HEK293 (cell line): Measurements from ENCODE around the gene KIAA1671.

Source experiments
- CTCF ChIA-PET: fragments of 350-600 bp; formaldehyde crosslinking; extraction: SDS; loops from one replicate; lab custom pipeline; 2021; ENCODE audit warnings: antibody characterized with exemption; lab: Yijun Ruan, JAX
- POLR2A ChIA-PET: fragments of 300-600 bp; formaldehyde crosslinking; extraction: SDS; loops from one replicate; lab custom pipeline; 2020; ENCODE audit warnings: antibody characterized with exemption, inconsistent platforms; lab: Yijun Ruan, JAX
- H3K27ac ChIP-seq: fragments of 200-500 bp; sonication (Bioruptor generic); 2 replicates; pipeline ENCODE4 v1.5.1; 2014; ENCODE audit warnings: low read depth, low read length, control low read depth, inconsistent platforms; ENCODE audit errors: extremely low read depth
- H3K36me3 ChIP-seq, 2 experiments: fragments of 200-500 bp in 1 of 2; sonication (Bioruptor generic) in 1 of 2; 1 replicate in 1 of 2; 2 replicates in 1 of 2; pipeline ENCODE4 v1.5.1; 2014 to 2017; ENCODE audit warnings: inconsistent platforms in 2 of 2, low read length in 2 of 2; ENCODE audit not compliant: control insufficient read depth in 2 of 2, insufficient read depth in 1 of 2
- H3K4me1 ChIP-seq: fragments of 200-500 bp; sonication (Bioruptor generic); 2 replicates; pipeline ENCODE4 v1.5.1; 2014; ENCODE audit warnings: mild to moderate bottlenecking, low read length, inconsistent platforms; ENCODE audit not compliant: control insufficient read depth, insufficient read depth
- H3K4me3 ChIP-seq: 2 replicates; pipeline ENCODE4 v1.5.1; 2011; ENCODE audit warnings: low read depth, mild to moderate bottlenecking, control low read depth, low read length, moderate library complexity
- H3K9me3 ChIP-seq: fragments of 200-500 bp; sonication (Bioruptor generic); 2 replicates; pipeline ENCODE4 v1.5.1; 2014; ENCODE audit warnings: low read depth, low read length, inconsistent platforms; ENCODE audit not compliant: control insufficient read depth, insufficient read depth
- HOXD13 ChIP-seq: sonication (generic); formaldehyde crosslinking; IDR thresholded peaks from 2 replicates; pipeline ENCODE4 v1.8.0; 2022; ENCODE audit warnings: missing genetic modification reagents, borderline replicate concordance
- IKZF3 ChIP-seq: fragments of 450-650 bp; IDR thresholded peaks from 2 replicates; pipeline ENCODE4 v1.5.0; 2018; ENCODE audit warnings: missing biosample characterization, mild to moderate bottlenecking, missing genetic modification characterization, moderate library complexity
- KLF7 ChIP-seq: fragments of 450-650 bp; formaldehyde crosslinking; IDR thresholded peaks from 2 replicates; pipeline ENCODE4 v1.5.1; 2016; ENCODE audit warnings: missing biosample characterization, missing genetic modification characterization, borderline replicate concordance
- TCF7L2 ChIP-seq: IDR thresholded peaks from 2 replicates; pipeline ENCODE4 v1.6.1; 2011; ENCODE audit warnings: low read depth, mild to moderate bottlenecking, inconsistent platforms, low read length, moderate library complexity, borderline replicate concordance
- ZBTB17 ChIP-seq: fragments of 450-650 bp; formaldehyde crosslinking; IDR thresholded peaks from 2 replicates; pipeline ENCODE4 v1.5.1; 2016; ENCODE audit warnings: missing biosample characterization, missing genetic modification characterization
- ZNF133 ChIP-seq: fragments of 450-650 bp; formaldehyde crosslinking; IDR thresholded peaks from 2 replicates; pipeline ENCODE4 v1.5.1; 2016; ENCODE audit warnings: missing biosample characterization, missing genetic modification characterization
- ZNF202 ChIP-seq: fragments of 450-650 bp; formaldehyde crosslinking; IDR thresholded peaks from 2 replicates; pipeline ENCODE4 v1.5.1; 2016; ENCODE audit warnings: missing biosample characterization, missing genetic modification characterization, borderline replicate concordance
- ZNF23 ChIP-seq: fragments of 450-650 bp; formaldehyde crosslinking; IDR thresholded peaks from 2 replicates; pipeline ENCODE4 v1.5.1; 2016; ENCODE audit warnings: missing biosample characterization, missing genetic modification characterization, borderline replicate concordance
- ZNF341 ChIP-seq: fragments of 450-650 bp; formaldehyde crosslinking; IDR thresholded peaks from 2 replicates; pipeline ENCODE4; 2016; ENCODE audit warnings: low read depth, missing biosample characterization, missing genetic modification characterization
- ZNF37A ChIP-seq: fragments of 450-650 bp; IDR thresholded peaks from 2 replicates; pipeline ENCODE4 v1.5.1; 2018; ENCODE audit warnings: missing biosample characterization, missing genetic modification characterization
- ZNF501 ChIP-seq: fragments of 450-650 bp; formaldehyde crosslinking; IDR thresholded peaks from 2 replicates; pipeline ENCODE4 v1.5.1; 2016; ENCODE audit warnings: missing biosample characterization, missing genetic modification characterization
- ZNF544 ChIP-seq: fragments of 450-650 bp; formaldehyde crosslinking; IDR thresholded peaks from 2 replicates; pipeline ENCODE4 v1.5.0; 2017; ENCODE audit warnings: missing biosample characterization, missing genetic modification characterization
- ZNF670 ChIP-seq: fragments of 450-650 bp; formaldehyde crosslinking; IDR thresholded peaks from 2 replicates; pipeline ENCODE4 v1.5.1; 2016; ENCODE audit warnings: missing biosample characterization, missing genetic modification characterization, low read depth
- ZNF747 ChIP-seq: fragments of 450-650 bp; formaldehyde crosslinking; IDR thresholded peaks from 2 replicates; pipeline ENCODE4 v1.5.1; 2016; ENCODE audit warnings: missing biosample characterization, missing genetic modification characterization
- ZSCAN30 ChIP-seq: fragments of 450-650 bp; IDR thresholded peaks from 2 replicates; pipeline ENCODE4 v1.5.1; 2018; ENCODE audit warnings: missing biosample characterization, mild to moderate bottlenecking, missing genetic modification characterization, moderate library complexity
- TF ChIP-seq, protein P1 (sequence below): fragments of 450-650 bp; formaldehyde crosslinking; IDR thresholded peaks from 2 replicates; pipeline ENCODE4 v1.5.1; 2016; ENCODE audit warnings: missing biosample characterization, missing genetic modification characterization
- TF ChIP-seq, protein P2 (sequence below): fragments of 450-650 bp; formaldehyde crosslinking; IDR thresholded peaks from 2 replicates; pipeline ENCODE4 v1.5.1; 2016; ENCODE audit warnings: missing biosample characterization, missing genetic modification characterization, borderline replicate concordance
- TF ChIP-seq, protein P3 (sequence below): fragments of 450-650 bp; formaldehyde crosslinking; IDR thresholded peaks from 2 replicates; pipeline ENCODE4 v1.5.1; 2017; ENCODE audit warnings: missing biosample characterization, mild to moderate bottlenecking, missing genetic modification characterization, moderate library complexity
- TF ChIP-seq, protein P4 (sequence below): fragments of 450-650 bp; formaldehyde crosslinking; IDR thresholded peaks from 2 replicates; pipeline ENCODE4 v1.5.1; 2016; ENCODE audit warnings: missing biosample characterization, missing genetic modification characterization

The KIAA1671 gene

DNA sequence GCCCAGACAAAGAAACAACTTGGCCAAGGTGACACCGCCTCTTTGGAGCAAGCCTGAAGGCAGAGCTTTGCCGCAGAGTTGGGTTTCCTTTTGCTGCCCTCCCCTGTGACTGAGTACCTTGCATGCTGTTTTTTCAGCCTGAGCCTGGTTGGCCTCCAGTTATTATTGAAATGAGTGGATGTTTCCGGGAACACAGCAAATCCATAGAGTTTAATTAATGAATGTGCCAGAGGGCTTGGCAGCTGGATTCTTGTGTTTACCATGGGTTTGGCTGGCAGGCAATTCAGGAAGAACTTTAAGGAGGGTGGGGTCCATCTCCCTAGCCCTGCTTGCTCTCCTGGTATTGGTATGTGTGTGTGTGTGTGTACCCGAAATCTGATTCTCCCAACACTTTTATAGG, 181.5 kb downstream of the KIAA1671 start (continued):
- TF ChIP-seq, protein P1, sequence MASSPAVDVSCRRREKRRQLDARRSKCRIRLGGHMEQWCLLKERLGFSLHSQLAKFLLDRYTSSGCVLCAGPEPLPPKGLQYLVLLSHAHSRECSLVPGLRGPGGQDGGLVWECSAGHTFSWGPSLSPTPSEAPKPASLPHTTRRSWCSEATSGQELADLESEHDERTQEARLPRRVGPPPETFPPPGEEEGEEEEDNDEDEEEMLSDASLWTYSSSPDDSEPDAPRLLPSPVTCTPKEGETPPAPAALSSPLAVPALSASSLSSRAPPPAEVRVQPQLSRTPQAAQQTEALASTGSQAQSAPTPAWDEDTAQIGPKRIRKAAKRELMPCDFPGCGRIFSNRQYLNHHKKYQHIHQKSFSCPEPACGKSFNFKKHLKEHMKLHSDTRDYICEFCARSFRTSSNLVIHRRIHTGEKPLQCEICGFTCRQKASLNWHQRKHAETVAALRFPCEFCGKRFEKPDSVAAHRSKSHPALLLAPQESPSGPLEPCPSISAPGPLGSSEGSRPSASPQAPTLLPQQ = peak; percentile 76; the same call in 1 of the 2 replicates
- TF ChIP-seq, all 188 proteins: peak for 4

DNA sequence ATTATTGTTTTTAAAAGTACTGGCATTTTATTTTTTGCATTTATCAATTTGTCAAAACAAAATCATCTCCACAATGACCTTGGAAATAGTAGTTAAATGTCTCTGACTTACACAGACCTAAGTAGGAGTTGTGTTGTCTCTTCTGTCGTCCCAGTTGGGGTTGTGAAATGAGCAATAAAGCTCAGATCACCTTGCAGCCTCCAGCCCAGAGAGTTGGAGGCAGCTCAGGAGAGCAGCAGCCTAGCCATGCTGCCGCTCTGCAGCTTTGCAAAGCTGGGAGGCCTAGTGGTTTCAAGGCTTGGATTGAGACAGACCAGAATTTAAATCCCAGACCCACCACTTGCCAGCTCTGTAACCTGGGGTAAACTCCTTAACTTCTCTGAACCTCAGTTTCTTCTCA, 181.9 kb downstream of the KIAA1671 start:
- TF ChIP-seq TCF7L2 = no peak
- H3K4me1 ChIP-seq = no peaks in the 10 kb centered on the region
- no peak overlapping the region for H3K27ac ChIP-seq
- H3K4me3 ChIP-seq = no peak overlapping the region
- ChIA-PET CTCF (interaction anchor here (0.7 kb wide), 1 partner anchor 38 kb away, joined by 3 read pairs; no protein-coding TSS in a partner anchor), POLR2A (no interaction called here)
- peaks cover 0 to 4% of the 10 kb centered on the region in 2 experiments; a peak in 1 of 3 replicates for H3K36me3 ChIP-seq
- H3K9me3 ChIP-seq = no peaks in the 10 kb centered on the region

DNA sequence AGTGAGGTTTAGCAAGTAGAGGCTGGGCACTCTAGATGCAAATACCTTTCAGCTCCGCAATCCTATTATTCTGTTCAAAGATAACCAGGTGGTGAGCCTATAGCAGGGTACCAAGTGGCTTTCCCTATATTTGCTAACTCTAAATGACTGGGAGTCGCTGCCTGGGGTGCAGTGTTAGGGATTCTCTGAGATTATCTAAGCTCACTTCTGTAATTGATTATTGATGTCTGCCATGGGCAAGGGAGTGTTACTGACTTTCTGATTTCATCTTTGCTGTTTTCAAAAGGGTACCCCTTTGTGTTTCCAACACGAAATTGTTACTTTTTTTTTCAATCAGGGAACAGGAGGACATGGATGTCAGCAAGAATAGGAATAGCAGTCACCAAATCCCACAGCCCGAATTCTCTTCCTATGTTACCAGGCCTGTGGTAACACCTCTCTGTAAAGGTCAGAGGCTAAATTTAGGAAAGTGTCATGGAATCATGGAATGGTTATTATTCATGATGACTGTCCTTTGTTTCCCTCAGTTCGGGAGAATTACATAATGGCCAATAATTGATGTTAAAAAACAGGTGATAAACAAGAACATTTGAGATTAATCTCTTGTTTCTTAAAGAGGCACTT, 184.5 kb downstream of the KIAA1671 start:
- POLR2A ChIA-PET = no interaction called here

DNA sequence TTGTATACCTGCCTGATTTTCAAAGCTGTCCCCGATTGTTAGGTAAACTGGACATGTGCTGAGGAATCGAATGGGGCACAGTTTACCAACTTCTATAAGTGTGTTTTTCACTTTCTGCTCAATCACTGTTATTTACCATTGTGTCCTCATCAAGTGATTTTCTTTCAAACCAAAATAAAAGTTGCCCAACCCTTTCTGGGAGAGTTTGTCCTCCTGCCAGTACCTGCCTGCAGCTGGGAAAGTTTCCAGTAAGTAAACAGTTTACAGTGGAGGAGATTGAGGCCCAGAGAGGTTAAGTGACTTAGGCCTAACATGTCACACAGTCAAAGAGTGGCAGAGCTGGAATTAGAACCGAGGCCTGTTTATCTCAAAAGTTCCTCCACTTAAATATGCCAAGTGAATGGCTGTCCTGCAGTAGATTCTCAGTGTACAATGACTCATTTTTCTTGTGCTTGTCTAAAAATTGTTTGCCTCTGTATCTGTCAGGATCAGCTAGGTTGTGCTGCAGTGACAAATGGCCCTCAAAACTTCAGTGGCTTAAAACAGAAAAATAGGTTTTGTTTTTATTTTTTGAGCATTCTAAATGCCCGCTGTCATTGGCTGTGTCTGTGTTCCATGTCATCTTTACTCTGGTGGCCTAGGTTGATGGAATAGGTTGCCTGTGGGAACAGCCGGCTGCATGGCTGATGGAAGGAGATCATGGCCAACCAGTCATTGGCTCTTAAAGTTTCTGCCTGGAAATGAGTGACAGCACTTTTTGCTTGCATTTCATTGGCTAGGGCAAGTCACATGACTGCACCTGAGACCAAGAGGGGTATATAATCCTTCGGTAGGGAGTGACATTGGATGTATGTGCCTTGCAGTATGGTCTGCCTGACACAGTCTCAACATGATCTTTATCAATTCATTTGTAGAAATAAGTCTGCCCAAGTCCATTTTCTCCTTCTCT, 185.3 kb downstream of the KIAA1671 start:
- ChIA-PET CTCF (interaction anchor here (0.5 to 1.4 kb wide), 2 partner anchors 81 to 335 kb away, joined by 3 to 6 read pairs; no protein-coding TSS in a partner anchor), POLR2A (no interaction called here)
- peaks cover 0 to 4% of the 10 kb centered on the region in 2 experiments; a peak in 1 of 3 replicates for H3K36me3 ChIP-seq
- no peak overlapping the region for H3K27ac ChIP-seq
- no peaks in the 10 kb centered on the region for H3K4me1 ChIP-seq
- H3K9me3 ChIP-seq = no peaks in the 10 kb centered on the region
- no peak overlapping the region for H3K4me3 ChIP-seq
- TF ChIP-seq ZNF501 (tag by site-specific recombination) (no peak), ZNF37A (no peak), ZSCAN30 (no peak), KLF7 (tag by site-specific recombination) (no peak), HOXD13 (CRISPR knock-in tag) (no peak), ZNF202 (tag by site-specific recombination) (no peak), ZNF341 (tag by site-specific recombination) (peak; percentile 25; the same call in 1 of the 2 replicates), IKZF3 (no peak)
- TF ChIP-seq, protein P2, sequence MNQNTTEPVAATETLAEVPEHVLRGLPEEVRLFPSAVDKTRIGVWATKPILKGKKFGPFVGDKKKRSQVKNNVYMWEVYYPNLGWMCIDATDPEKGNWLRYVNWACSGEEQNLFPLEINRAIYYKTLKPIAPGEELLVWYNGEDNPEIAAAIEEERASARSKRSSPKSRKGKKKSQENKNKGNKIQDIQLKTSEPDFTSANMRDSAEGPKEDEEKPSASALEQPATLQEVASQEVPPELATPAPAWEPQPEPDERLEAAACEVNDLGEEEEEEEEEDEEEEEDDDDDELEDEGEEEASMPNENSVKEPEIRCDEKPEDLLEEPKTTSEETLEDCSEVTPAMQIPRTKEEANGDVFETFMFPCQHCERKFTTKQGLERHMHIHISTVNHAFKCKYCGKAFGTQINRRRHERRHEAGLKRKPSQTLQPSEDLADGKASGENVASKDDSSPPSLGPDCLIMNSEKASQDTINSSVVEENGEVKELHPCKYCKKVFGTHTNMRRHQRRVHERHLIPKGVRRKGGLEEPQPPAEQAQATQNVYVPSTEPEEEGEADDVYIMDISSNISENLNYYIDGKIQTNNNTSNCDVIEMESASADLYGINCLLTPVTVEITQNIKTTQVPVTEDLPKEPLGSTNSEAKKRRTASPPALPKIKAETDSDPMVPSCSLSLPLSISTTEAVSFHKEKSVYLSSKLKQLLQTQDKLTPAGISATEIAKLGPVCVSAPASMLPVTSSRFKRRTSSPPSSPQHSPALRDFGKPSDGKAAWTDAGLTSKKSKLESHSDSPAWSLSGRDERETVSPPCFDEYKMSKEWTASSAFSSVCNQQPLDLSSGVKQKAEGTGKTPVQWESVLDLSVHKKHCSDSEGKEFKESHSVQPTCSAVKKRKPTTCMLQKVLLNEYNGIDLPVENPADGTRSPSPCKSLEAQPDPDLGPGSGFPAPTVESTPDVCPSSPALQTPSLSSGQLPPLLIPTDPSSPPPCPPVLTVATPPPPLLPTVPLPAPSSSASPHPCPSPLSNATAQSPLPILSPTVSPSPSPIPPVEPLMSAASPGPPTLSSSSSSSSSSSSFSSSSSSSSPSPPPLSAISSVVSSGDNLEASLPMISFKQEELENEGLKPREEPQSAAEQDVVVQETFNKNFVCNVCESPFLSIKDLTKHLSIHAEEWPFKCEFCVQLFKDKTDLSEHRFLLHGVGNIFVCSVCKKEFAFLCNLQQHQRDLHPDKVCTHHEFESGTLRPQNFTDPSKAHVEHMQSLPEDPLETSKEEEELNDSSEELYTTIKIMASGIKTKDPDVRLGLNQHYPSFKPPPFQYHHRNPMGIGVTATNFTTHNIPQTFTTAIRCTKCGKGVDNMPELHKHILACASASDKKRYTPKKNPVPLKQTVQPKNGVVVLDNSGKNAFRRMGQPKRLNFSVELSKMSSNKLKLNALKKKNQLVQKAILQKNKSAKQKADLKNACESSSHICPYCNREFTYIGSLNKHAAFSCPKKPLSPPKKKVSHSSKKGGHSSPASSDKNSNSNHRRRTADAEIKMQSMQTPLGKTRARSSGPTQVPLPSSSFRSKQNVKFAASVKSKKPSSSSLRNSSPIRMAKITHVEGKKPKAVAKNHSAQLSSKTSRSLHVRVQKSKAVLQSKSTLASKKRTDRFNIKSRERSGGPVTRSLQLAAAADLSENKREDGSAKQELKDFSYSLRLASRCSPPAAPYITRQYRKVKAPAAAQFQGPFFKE (tag by site-specific recombination) = no peak
- TF ChIP-seq, protein P3, sequence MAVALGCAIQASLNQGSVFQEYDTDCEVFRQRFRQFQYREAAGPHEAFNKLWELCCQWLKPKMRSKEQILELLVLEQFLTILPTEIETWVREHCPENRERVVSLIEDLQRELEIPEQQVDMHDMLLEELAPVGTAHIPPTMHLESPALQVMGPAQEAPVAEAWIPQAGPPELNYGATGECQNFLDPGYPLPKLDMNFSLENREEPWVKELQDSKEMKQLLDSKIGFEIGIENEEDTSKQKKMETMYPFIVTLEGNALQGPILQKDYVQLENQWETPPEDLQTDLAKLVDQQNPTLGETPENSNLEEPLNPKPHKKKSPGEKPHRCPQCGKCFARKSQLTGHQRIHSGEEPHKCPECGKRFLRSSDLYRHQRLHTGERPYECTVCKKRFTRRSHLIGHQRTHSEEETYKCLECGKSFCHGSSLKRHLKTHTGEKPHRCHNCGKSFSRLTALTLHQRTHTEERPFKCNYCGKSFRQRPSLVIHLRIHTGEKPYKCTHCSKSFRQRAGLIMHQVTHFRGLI (tag by site-specific recombination) = 0 out of 2 replicates have a peak, but pooled peaks have one; percentile 35

More for the DNA sequence above, 184.5 kb downstream of the KIAA1671 start:
- H3K9me3 ChIP-seq = no peaks in the 10 kb centered on the region
- no peak overlapping the region for H3K4me3 ChIP-seq
- CTCF ChIA-PET = interaction anchor here (0.5 to 2.1 kb wide), 4 partner anchors 27 to 335 kb away, joined by 3 to 7 read pairs (median 4); no protein-coding TSS in a partner anchor
- no peaks in the 10 kb centered on the region for H3K4me1 ChIP-seq
- no peak overlapping the region for H3K27ac ChIP-seq
- peaks cover 0 to 4% of the 10 kb centered on the region in 2 experiments; a peak in 1 of 3 replicates for H3K36me3 ChIP-seq
- TF ChIP-seq ZNF747 = no peak
- TF ChIP-seq ZNF670 (tag by site-specific recombination) = no peak
- peak; percentile 51; the same call in 1 of the 2 replicates for TF ChIP-seq ZBTB17 (tag by site-specific recombination)
- no peak for TF ChIP-seq ZNF544
- peak; percentile 83; the same call in 1 of the 2 replicates for TF ChIP-seq ZNF23 (tag by site-specific recombination)
- TF ChIP-seq, protein P4, sequence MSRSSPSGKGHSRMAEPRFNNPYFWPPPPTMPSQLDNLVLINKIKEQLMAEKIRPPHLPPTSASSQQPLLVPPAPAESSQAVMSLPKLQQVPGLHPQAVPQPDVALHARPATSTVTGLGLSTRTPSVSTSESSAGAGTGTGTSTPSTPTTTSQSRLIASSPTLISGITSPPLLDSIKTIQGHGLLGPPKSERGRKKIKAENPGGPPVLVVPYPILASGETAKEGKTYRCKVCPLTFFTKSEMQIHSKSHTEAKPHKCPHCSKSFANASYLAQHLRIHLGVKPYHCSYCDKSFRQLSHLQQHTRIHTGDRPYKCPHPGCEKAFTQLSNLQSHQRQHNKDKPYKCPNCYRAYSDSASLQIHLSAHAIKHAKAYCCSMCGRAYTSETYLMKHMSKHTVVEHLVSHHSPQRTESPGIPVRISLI (tag by site-specific recombination) = no peak
- TF ChIP-seq ZNF133 (tag by site-specific recombination) = no peak
